ENCODE data around the gene NCR3LG1.

DNA sequence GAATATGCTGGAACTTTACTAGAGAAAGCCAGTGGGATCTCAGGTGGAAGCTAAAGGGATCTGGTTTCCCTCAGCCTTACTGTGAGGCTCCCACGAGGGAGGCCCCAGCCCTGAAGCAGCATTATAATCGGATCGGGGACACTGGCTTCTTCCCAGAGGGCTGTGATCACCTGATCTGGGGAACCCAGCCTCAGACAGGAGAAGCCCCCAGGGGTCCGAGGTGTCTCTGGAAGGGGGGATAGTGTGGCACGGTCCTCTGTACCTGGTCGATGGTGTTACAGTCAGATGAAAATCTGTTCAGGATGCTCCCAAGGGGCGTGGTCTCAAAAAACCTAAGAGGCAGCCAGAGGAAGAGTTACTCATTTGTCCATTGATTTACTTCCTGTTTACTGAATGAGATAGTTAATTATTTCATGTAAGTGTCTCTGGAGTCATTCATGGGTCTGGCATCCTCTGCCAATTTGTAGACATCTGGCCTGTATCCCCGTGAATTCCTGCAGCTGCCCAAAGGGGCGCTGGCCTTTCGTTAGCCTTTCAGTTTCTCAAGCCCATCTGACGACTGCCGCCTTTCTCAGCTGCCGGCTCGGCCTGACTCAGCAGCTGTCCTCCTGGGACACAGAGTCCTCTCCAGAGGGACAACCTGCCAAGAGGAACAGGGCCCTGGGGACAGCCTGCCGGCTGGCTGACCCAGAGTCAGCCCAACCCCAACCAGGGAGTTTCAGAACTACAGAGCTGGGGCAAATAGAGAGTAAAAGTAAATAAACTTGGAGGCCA lies 53.8 kb downstream of the NCR3LG1 start:
- TF ChIP-seq, protein P1, sequence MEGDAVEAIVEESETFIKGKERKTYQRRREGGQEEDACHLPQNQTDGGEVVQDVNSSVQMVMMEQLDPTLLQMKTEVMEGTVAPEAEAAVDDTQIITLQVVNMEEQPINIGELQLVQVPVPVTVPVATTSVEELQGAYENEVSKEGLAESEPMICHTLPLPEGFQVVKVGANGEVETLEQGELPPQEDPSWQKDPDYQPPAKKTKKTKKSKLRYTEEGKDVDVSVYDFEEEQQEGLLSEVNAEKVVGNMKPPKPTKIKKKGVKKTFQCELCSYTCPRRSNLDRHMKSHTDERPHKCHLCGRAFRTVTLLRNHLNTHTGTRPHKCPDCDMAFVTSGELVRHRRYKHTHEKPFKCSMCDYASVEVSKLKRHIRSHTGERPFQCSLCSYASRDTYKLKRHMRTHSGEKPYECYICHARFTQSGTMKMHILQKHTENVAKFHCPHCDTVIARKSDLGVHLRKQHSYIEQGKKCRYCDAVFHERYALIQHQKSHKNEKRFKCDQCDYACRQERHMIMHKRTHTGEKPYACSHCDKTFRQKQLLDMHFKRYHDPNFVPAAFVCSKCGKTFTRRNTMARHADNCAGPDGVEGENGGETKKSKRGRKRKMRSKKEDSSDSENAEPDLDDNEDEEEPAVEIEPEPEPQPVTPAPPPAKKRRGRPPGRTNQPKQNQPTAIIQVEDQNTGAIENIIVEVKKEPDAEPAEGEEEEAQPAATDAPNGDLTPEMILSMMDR (IDR thresholded peaks at IDR 0.05), result peak in 3 of 7 experiments; percentile 24 to 40 (median 29)
- TF ChIP-seq POLR2A (IDR thresholded peaks at IDR 0.05), result peak in 1 of 4 donors; percentile 7
